Lung (tissue), 12 donors: ENCODE results near the gene GPATCH8. TPM values are rescaled to one million over a fixed set of nuclear protein-coding genes. Genes with fewer than 3 reads are reported as not detected.

ENCODE experiments used
- ATAC-seq: fragments of 200-7000 bp; cut with Tn5 transposase; one replicate; pipeline ENCODE4 v1.9.1; 2020; ENCODE audit warnings: moderate number of reproducible peaks; ENCODE audit not compliant: insufficient read depth, low FRiP score
- DNase-seq, 3 donors: peaks; one replicate each; pipeline ENCODE4 v3.0.0-alpha.2; 2013 to 2017
- H3K27ac ChIP-seq, 2 donors: one replicate each; pipeline ENCODE4 v1.5.1; 2013; ENCODE audit warnings: mild to moderate bottlenecking in 2 of 2, moderate library complexity in 2 of 2, control low read depth in 1 of 2, inconsistent platforms in 1 of 2, low read depth in 1 of 2, low read length in 1 of 2
- H3K27me3 ChIP-seq, 3 donors: one replicate each; pipeline ENCODE4 v1.5.1; 2013; ENCODE audit warnings: low read length in 2 of 3; ENCODE audit not compliant: control insufficient read depth in 3 of 3, insufficient read depth in 3 of 3
- H3K36me3 ChIP-seq, 4 donors: one replicate each; pipeline ENCODE4 v1.5.1; 2013; ENCODE audit warnings: low read length in 4 of 4, mild to moderate bottlenecking in 1 of 4, moderate library complexity in 1 of 4; ENCODE audit not compliant: control insufficient read depth in 4 of 4, insufficient read depth in 4 of 4
- H3K4me1 ChIP-seq, 5 donors: one replicate each; pipeline ENCODE4 v1.5.1; 2013; ENCODE audit warnings: low read length in 5 of 5, mild to moderate bottlenecking in 2 of 5, moderate library complexity in 1 of 5; ENCODE audit not compliant: control insufficient read depth in 5 of 5, insufficient read depth in 5 of 5
- H3K4me3 ChIP-seq: one replicate; pipeline ENCODE4 v1.5.1; 2013; ENCODE audit warnings: mild to moderate bottlenecking, control low read depth, moderate library complexity
- H3K9ac ChIP-seq, 2 donors: one replicate each; pipeline ENCODE4 v1.5.1; 2013; ENCODE audit warnings: low read length in 2 of 2, control low read depth in 1 of 2; ENCODE audit not compliant: insufficient read depth in 1 of 2
- H3K9me3 ChIP-seq, 4 donors: one replicate each; pipeline ENCODE4 v1.5.1; 2013; ENCODE audit warnings: low read length in 3 of 4, mild to moderate bottlenecking in 1 of 4, moderate library complexity in 1 of 4; ENCODE audit not compliant: control insufficient read depth in 4 of 4, insufficient read depth in 3 of 4
- CTCF ChIP-seq: IDR thresholded peaks from 2 replicates; pipeline ENCODE4 v1.5.1; 2012; ENCODE audit warnings: mild to moderate bottlenecking; ENCODE audit errors: control extremely low read depth, extremely low read depth
- WGBS, 2 donors: extraction: QIAGEN DNeasy Blood & Tissue Kit; methylation state at CpG; one replicate each; pipeline ENCODE4 v1.1.7; 2013; 5-methylcytosine and 5-hydroxymethylcytosine counted together
- polyA plus RNA-seq, 2 donors: library from polyadenylated mRNA; stranded (reverse); fragments of 200-250 nt; gene quantifications; one replicate each; pipeline ENCODE4 v1.2.1, GENCODE V29; 2013
- total RNA-seq, 2 donors: library from RNA; depleted of rRNA in 1 of 2; stranded (reverse); fragments of >200 nt in 1 of 2; gene quantifications; one replicate each; pipeline ENCODE4 v1.2.1, GENCODE V29; 2014 to 2021
- donor health status: control.
- donor health status: control.
- donor health status: Bipolar disorder and iron deficiency.
- donor health status: healthy.
- donor health status: DM: yes; HTN: yes; CAD: no.

The GPATCH8 gene
- total and polyA plus RNA-seq, 4 donors, result 8.9 to 62.0 (median 23.8) TPM

- TF ChIP-seq CTCF, result no peak
- WGBS, 2 donors, result 30 to 67% methylated on average over 6 of the region's 6 CpGs
- Histone ChIP-seq H3K9ac (no peak overlapping the region), H3K27me3 (no peaks in the 10 kb centered on the region), H3K9me3 (no peaks in the 10 kb centered on the region), H3K4me1 (peaks cover 0 to 13% (median 0%) of the 10 kb centered on the region in 5 donors), H3K36me3 (no peaks in the 10 kb centered on the region), H3K4me3 (no peak overlapping the region), H3K27ac (no peak overlapping the region)
- no peak for ATAC-seq
- DNase-seq, result no peak
Measured at GRCh38 chr17:44389723-44390202, 113.4 kb downstream of the GPATCH8 start.

- WGBS, 2 donors, result 8 to 18% methylated on average over 1 of the region's 1 CpG
- ATAC-seq (no peak), DNase-seq (no peak)
- H3K9me3 ChIP-seq, result no peaks in the 10 kb centered on the region
- H3K27ac ChIP-seq, result no peak within 1 kb of the TSS
- peaks cover 0 to 16% (median 0%) of the 10 kb centered on the region in 5 donors for H3K4me1 ChIP-seq
- no peak for TF ChIP-seq CTCF
- no peaks in the 10 kb centered on the region for H3K36me3 ChIP-seq
- H3K9ac ChIP-seq, result no peak within 1 kb of the TSS
- no peak within 1 kb of the TSS for H3K4me3 ChIP-seq
- H3K27me3 ChIP-seq, result peaks cover 0 to 2% (median 2%) of the 10 kb centered on the region in 3 donors
Measured at GRCh38 chr17:44389281-44389680, 113.9 kb downstream of the GPATCH8 start, which contains the start of gene ITGA2B. TSS of gene ITGA2B (minus strand) at chr17:44389649. CDS start at chr17:44389473, 176 bp downstream.

- no peak overlapping the region for H3K4me3 ChIP-seq
- DNase-seq, result no peak
- no peak for ATAC-seq
- TF ChIP-seq CTCF, result no peak
- no peaks in the 10 kb centered on the region for H3K36me3 ChIP-seq
- H3K27ac ChIP-seq, result no peak overlapping the region
- no peak overlapping the region for H3K9ac ChIP-seq
- WGBS, 2 donors, result 86 to 91% methylated on average over 2 of the region's 2 CpGs
- H3K9me3 ChIP-seq, result no peaks in the 10 kb centered on the region
- peaks cover 0 to 16% (median 0%) of the 10 kb centered on the region in 5 donors for H3K4me1 ChIP-seq
- H3K27me3 ChIP-seq, result peaks cover 0 to 16% (median 3%) of the 10 kb centered on the region in 3 donors
Measured at GRCh38 chr17:44387804-44388203, 115.4 kb downstream of the GPATCH8 start.

GRCh38 chr17:44386182-44386525, 117.1 kb downstream of the GPATCH8 start:
- Histone ChIP-seq H3K27ac (no peak overlapping the region), H3K36me3 (no peaks in the 10 kb centered on the region), H3K4me1 (peaks cover 0 to 16% (median 0%) of the 10 kb centered on the region in 5 donors), H3K4me3 (no peak overlapping the region), H3K9me3 (no peaks in the 10 kb centered on the region), H3K9ac (no peak overlapping the region), H3K27me3 (peaks cover 0 to 19% (median 3%) of the 10 kb centered on the region in 3 donors)
- ATAC-seq (no peak), DNase-seq (no peak)
- WGBS, 2 donors, result 36 to 60% methylated on average over 10 of the region's 10 CpGs
- TF ChIP-seq CTCF, result no peak
